NT2/D1 (cell line): ENCODE results near the gene DIP2C.

Source experiments
- SUZ12 ChIP-seq: IDR thresholded peaks from 2 replicates; pipeline ENCODE4 v1.6.1; 2011; ENCODE audit not compliant: insufficient read length, insufficient read depth; ENCODE audit errors: extremely low read depth
- YY1 ChIP-seq: IDR thresholded peaks from 2 replicates; pipeline ENCODE4 v1.6.1; 2011; ENCODE audit not compliant: insufficient read length, insufficient read depth
- ZNF274 ChIP-seq: IDR thresholded peaks from 2 replicates; pipeline ENCODE4 v1.6.1; 2011; ENCODE audit warnings: mild to moderate bottlenecking, low read depth, low read length

- TF ChIP-seq YY1: no peak
- TF ChIP-seq ZNF274: no peak
- TF ChIP-seq SUZ12: no peak
Observed at GRCh38 chr10:356452-356851, 333.0 kb downstream of the DIP2C start.
